GM04504 (cell line): ENCODE measurements around the gene DLX5.

Experiments used
- DNase-seq: peaks from one replicate; pipeline ENCODE4 v3.0.0-alpha.2; 2012; ENCODE audit warnings: low read depth

The DLX5 gene

DNA sequence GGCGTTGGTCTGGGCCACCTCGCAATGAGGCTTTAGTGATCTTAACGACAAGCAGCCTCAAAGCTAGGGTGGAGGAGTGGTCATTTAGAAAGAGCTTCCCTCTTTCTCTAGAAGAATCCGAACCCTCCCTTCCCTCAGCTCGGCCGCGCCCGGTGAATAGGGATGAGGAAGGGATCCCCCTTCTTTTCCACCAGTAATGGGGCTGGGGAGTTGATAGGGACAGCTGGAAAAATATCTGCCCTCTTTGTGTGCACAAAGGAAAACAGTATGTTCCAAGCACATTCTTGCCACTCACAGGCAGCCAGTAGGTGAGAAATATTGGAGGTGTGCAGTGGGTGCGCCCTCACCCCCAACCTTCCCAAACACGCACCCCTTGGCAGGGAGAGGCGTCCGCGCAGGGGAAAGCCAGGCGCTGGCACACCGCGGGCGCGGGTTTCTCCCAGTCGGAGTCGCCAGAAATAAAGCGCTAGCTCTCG lies 6.5 kb downstream of the DLX5 start:
- DNase-seq, result no peak

- no peak for DNase-seq
Observed at GRCh38 chr7:97017192-97018125, 7.2 kb downstream of the DLX5 start.

- no peak for DNase-seq
Observed at GRCh38 chr7:97016381-97017191, 8.0 kb downstream of the DLX5 start.

DNA sequence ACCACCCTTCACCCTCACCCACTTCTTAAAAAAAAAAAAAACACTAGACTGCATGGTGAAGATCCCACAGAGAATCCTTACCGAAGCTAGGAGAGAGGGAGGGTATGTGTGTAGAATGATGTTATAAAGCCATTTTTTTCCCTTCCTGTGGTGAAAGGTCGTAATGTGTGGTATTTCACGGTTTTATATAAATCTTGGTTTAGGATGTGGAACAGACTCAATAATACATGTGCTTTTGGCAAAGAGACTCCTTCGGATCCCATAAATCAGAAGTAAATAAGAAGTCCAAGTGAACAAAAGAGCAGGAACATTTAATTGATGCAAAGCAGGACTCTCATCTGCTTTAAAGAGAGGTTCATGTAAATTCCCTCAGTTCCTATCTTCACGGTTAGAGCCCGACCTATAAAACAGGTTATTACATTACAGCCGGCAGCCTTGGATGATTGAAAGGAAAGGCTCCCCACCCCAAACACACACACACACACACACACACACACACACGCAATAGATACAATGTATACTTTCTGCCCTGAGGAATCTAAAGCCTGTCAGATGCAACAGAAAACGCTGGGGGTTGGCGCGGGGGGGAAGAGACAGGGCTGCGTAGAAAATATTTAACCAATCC lies 8.8 kb downstream of the DLX5 start:
- no peak for DNase-seq

DNA sequence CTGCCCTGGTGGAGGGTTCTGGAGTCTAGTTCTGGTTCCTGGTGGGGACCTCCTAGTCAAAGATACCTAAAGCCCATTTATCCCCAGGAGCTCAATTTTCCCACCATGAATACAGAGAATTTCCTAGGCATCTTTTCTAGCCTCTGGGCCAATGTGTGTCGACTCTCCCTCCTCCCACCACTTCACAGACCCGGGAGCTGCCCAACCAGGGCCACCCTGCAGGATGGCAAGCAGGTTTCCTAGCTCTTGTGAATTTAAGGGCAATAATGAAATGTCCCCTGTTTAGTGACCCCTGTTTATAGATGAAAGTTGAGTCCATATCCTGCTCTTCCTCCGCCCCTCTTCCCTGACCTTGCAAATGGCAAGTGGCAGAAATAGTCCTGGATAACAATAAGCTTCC lies 9.4 kb downstream of the DLX5 start:
- no peak for DNase-seq

- DNase-seq, result no peak
Observed at GRCh38 chr7:97014145-97014750, 10.4 kb downstream of the DLX5 start.

- DNase-seq, result no peak
Observed at GRCh38 chr7:97013845-97014134, 10.8 kb downstream of the DLX5 start.

DNA sequence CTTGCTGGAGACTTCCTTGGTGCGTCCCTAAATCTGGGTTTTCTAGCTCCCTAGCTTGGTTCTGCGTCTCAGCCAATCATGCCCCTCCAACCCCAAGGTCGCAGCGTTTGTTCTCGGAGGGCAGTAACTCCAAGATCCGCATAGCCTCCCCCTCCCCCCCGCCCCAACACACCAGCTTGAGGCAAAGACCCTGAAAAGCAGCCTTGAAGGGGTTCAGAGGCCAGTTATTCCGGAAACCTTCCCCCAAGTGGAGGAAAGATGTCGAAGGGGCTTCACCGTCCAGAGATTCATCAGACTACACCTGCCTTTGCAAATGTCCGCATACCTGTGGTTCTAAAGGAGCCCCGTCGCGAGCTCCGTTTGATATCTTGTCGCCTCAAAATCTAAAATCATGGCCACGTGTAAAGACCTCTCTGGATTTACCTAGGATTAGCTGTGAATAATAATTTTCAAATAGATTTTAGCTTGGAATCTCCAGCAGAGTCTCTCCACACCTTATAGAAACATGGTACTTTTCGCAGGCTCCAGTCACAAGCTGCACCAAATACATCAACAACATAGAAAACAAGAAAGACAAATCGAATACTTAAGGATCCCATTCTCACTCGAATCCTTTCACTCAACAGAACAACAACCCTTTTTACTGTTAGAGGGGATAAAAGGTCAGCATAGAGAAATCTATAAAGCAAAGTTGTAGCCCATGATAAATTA lies 11.3 kb downstream of the DLX5 start:
- DNase-seq, result no peak

DNA sequence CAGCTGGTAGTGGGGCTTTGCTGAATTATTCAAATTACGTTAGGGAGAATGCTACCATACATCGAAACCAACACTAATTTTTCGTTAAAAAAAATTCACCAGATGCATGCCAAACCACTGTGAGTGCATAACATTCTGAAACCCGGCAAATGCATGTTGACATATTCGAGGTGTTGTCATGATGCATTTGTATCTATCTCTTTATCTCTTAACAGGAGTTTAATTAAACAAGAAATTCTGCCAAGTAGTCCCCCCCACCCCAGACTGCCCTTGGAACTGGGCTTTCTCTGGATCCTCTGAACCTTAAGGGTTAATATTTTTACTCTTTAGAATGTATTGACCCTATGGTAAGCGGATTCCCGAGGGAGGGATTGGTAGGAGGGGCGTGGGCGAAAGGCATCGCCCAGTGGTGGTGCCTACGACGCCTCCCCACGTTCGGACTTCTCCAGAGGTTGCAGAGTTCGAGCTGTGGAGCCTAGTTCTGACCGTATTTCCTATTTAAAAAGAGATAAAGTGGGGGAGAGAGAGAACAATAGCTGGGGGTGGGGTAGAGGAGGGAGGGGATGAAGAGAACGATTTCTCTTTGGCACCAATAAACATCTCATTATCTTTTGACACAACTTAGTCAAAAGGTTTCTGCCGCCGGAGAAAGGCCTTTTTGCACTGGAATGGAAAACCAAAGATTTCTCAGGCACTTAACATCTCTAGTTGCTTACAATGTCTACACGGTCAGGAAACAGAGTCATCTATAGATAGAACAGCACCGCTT lies 12.1 kb downstream of the DLX5 start:
- DNase-seq, result no peak

GRCh38 chr7:97011536-97012364 lies 12.9 kb downstream of the DLX5 start:
- no peak for DNase-seq

DNA sequence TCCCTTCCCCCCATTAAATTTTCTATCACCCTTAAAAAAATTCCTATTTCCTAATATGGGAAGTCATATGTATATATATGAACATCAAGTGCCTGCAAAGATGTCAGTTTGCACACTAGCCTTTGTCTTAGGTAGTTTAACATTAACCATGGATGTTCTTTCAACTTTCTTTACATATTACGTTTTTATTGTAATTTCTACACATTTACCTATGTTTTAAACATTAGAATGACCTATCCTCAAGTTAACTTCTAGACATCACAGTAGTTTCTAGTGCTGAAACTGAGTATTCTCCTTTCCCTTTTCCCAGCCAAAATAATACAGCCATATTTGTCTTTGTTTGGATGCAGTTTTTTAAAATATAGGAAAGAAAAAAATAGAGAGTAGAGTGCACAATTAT lies 13.5 kb downstream of the DLX5 start:
- DNase-seq, result no peak

DNA sequence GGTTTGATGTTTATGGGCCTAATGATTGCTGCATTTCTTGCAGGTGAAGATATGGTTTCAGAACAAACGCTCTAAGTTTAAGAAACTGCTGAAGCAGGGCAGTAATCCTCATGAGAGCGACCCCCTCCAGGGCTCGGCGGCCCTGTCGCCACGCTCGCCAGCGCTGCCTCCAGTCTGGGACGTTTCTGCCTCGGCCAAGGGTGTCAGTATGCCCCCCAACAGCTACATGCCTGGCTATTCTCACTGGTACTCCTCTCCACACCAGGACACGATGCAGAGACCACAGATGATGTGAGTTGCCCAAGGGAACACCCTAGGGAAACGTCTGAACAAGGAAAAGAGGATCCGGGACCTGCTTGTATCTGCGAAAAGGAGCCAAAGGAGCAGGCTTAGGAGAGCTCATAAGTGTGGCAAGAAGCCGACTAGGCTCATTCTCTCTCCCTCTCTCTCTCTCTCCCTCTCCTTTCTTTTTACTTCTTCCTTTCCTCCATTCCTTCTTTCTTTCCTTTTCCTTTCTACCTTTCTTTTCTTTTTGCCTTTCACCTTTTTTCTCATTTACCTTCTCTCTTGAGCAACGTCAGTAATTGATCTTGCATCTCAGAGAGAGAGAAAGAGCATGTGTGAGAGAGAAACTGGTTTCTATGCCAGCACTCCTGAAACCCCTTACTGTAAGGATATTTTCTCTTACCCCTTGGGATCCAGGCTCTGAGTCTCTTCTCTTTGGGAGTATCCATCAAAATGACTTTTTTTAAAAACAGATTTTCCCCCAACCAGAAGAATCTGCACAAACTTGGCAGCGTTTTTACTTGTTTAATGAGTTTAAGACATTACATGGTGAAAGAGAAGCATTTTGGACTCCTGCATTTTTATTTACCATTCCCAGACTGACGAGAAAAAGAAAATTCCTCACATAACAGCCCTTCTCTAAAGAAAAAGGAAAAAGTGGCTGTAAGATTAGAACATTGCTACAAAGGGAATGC lies 14.6 kb downstream of the DLX5 start:
- DNase-seq, result no peak

GRCh38 chr7:97008275-97008917 lies 16.2 kb downstream of the DLX5 start:
- no peak for DNase-seq

DNA sequence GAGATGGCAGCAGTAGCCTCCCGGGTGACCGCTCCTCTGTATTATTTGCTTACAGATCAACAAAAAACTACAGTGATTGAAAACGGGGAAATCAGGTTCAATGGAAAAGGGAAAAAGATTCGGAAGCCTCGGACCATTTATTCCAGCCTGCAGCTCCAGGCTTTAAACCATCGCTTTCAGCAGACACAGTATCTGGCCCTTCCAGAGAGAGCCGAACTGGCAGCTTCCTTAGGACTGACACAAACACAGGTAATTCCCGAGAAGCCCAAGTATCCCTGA lies 17.1 kb downstream of the DLX5 start:
- DNase-seq, result no peak

DNA sequence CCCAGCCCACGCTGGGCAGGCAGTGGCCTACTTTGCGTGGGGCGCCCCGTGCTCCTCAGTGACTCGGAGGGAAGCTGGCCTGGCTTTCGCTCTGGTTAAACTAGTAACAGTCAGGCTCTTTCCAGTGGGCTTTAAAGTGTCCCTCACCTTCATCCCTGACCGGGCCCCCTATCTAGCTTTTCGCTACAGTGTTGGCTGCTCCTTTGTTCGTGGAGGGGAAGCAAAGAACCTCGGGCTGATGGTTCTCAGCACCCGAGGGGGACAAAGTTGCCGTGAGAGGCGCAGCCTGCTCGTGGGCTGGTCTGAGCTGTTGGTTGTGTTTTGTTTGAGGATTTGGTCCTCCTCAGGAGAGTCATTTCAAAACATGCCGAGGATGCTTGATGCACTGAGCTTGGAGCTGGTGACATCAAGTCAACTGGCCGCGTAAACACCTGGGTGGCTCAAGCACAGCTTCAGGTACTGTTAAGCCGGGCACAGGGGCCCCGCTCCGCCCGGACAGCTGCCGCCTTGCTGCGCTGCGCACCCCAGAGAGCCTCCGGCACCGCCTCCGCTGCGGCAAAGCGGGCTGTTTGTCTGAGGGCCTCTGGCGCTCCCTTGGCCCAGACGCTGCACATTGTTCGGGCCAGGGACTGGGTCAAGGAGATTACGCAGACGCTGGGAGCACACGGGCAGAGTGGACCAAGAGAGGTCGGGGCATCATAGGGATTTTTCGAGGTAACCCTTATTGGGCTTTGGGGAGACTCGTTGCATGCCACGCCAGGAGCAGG lies 17.6 kb downstream of the DLX5 start:
- no peak for DNase-seq

DNA sequence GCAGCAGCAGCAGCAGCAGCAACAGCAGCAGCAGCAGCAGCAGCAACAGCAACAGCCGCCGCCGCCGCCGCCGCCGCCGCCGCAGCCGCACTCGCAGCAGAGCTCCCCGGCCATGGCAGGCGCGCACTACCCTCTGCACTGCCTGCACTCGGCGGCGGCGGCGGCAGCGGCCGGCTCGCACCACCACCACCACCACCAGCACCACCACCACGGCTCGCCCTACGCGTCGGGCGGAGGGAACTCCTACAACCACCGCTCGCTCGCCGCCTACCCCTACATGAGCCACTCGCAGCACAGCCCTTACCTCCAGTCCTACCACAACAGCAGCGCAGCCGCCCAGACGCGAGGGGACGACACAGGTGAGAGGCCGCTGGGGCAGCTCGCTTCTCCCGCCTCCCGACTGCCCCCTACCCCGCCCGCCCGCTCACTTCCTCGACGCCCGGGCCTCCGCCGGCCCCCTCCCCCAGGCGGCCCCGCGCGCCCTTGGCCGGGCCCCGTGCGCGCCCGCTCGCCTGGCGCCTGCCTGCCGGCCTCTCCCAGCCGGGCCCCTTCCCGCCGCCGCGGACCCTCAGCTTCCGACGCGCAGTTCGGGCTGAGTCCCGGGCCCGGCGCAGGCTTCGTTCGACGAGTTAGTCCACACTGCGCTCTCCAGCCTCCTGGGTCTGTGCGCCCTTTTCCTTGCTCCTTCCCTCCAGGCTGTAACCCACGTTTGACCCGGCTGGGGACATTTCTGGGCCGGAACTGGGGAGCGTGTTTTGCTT lies 18.4 kb downstream of the DLX5 start:
- DNase-seq, result no peak
